GM21447 (cell line): ENCODE measurements around the gene GRAP2.
A peak's percentile ranks its signal among the peaks of the same experiment; 100 is the strongest.
"Not testable (repeated sequence)": the region's sequence is repeated elsewhere in the genome, so short reads cannot be mapped to it uniquely, and the experiment has no call there.

ENCODE experiments used
- ATAC-seq: cut with Tn5 transposase; IDR thresholded peaks from one replicate; pipeline ENCODE4 v1.9.1; 2021; ENCODE audit not compliant: unreplicated experiment

GRAP2 gene

DNA sequence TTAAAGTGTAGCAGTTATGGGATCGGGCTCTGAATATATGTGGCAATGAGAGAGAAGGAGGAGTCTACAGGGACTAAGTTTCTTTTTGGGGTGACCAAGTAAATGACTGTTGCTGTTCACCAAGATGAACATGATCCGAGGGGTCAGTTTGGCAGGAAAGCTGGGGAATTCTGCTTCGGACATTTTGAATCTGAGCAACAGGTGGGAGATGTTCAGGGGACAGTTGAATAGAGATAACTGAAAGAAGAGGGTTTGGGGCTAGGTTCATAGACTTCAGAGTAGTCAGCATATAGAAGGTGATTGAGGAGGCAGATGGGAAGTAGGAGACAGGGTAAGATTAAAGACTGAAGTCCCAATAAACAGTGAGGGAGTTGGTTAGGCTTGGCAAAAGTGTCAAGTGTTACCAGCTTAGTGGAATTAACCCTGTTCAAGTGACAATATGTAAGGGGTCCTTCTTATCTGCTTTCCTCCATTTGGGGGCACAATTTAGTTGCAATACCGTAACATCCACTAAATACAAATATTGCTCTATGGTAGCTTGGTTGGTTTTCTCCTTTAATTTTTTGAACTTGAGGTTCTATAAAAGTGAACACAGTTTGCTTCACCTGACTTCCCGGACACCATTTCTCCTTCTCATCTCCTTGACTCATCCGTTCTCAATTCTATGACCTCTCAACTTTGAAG, 4.4 kb upstream of the GRAP2 start:
- no peak for ATAC-seq

GRCh38 chr22:39897841-39898240, 3.0 kb upstream of the GRAP2 start:
- ATAC-seq = no peak

- peak; percentile 76 for ATAC-seq
Observed at GRCh38 chr22:39898997-39899396, 1.9 kb upstream of the GRAP2 start.

DNA sequence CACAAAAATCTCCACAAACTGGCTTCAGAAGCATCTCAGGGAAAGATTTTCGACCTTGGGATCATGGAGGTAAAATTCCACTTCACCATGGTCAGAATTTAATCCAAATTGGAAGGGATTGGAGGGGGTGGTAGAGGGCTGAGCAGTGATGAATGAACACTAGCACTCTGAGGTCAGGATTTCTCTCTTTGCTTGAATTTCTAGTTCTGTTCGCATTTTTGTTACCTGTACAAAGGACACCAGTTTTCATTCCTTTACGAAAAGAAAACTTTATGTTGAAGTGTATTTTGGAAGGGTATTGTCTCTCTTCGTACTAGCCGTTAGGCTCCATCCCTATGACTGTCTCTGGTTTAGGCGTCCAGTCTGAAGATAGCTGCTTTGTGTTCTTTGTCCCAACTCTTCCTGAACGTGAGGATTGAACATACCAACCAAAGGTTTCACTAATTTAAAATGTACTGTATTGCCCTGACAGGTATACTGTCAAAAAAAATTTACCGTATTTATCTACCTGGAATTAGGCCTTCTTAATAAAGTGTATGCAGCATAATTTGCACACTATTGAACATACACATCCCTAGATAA, 772 bp downstream of the GRAP2 start:
- ATAC-seq = no peak

DNA sequence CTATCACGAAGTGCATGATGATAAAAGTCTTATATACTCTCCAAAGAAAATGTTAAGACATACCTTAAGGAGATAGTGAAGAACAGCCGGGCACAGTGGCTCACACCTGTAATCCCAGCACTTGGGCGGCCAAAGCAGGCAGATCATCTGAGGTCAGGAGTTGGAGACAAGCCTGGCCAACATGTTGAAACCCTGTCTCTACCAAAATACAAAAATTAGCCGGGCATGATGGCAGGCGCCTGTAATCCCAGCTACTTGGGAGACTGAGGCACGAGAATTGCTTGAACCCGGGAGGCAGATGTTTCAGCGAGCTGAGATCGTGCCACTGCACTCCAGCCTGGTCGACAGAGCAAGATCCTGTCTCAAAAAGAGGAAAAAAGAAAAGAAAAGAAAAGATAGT, 3.1 kb downstream of the GRAP2 start:
- not testable (repeated sequence) for ATAC-seq

DNA sequence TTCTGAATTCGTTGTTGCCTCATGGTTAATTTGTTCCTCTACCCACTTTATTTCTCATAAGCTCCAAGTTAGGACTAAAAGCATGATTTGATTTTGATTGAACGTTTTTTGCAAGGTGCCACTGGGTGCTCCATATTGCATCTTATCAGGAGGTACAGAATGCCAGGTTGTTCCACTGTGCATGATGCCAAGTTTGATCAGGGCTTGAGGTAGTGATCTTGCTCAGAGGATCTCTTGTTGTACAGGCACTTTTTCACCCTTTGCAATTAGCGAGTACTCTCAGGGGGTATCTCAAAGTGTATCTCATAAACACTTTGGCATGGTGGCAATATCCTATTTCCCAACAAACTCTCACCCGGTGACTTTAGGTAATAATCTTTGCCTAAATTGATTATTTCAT, 4.0 kb downstream of the GRAP2 start:
- no peak for ATAC-seq

DNA sequence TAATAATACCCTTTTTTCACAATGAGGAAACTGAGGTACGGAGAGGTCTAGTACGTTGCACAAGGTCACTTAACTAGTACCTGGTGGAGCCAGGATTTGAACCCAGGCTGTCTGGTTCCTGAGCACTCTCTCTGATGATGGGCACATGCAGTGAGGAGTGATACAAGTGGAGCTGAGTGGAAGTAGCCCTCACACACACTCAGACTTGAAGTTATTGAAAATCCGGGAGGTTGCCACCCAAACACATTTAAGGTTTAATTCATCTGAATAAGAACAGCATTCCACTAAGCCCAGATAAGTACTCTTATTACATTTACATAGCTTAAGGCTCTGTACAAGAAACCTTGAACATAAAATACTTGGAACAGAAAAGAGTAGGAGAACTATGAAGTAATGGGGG, 4.8 kb downstream of the GRAP2 start:
- ATAC-seq = no peak

GRCh38 chr22:39906207-39906606, 5.3 kb downstream of the GRAP2 start:
- no peak for ATAC-seq

DNA sequence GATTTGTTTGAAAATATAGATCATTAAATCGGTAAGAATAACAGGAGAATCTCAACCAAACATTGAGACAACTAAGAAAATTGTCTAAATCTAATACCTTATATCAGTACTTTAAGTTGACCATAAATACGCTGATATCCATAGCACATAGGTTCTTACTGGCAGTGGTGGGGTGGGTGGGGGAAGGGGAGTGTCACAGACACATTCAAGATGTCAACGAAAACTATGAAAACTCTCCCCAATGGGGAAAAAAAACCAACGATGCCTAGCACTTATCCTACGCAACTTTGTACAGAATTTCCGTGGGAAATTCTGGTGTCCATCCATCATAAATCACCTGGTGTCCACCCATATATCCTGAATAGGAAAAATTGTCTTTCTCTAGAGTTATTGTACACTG, 6.2 kb downstream of the GRAP2 start:
- ATAC-seq = no peak

- ATAC-seq = no peak
Observed at GRCh38 chr22:39907605-39908097, 6.8 kb downstream of the GRAP2 start.

DNA sequence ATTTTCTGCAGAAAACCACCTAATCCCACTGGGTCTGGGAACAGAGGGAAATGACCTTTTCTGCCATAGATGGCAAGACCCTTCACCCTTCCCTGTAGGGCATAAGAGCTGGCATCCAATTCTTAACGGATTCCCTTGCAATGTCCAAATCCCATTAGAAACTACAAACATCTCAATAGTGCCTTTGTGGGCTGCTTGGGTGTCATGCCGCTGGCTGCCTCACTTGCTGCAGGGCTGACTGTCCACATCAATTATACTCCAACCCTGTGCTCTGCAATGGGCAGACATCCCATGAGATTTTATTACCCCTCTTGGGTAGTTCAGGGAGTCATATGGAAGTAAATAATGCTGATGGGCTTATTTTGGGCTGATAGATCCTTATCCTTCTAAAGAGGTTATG, 7.3 kb downstream of the GRAP2 start:
- ATAC-seq = no peak

DNA sequence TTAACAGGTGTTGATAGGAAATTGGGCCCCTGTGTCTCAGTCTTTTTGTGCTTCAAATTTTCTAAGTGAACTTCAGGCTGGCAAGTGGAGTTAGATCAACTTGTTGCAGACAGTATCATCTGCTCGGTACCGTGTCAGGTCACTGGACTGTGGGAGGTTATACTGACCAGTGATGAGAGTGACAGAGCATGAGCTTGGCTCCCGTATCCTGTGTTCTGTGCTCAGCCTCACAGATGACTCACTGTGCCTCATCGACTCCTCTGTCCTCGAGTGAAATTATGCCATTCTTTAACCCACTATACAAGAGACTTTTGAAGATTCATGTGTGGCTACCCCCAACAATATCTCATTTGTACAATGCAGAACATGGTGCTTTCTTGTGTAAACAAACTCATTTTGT, 7.9 kb downstream of the GRAP2 start:
- no peak for ATAC-seq

GRCh38 chr22:39910876-39911613, 10.2 kb downstream of the GRAP2 start:
- ATAC-seq = no peak

- ATAC-seq = no peak
Observed at GRCh38 chr22:39913321-39913720, 12.4 kb downstream of the GRAP2 start.

DNA sequence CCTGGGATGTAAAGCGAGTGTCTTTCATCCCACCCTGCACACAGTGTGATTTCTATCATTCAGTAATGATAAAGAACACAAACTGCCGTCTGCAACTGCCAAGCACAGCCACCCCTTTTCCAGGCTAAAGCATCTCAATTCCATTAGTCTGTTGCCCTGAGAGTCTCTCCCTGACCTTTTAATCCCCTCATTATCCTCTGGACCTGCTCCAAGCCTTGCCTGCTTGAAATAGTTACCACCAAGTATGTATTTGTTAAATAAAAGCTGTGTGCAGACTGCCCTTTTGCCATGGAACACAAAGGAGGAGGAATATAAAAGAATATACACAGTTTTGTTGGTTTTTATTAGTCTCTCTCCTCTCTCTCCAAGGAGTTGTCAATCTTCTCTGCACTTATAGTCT, 13.0 kb downstream of the GRAP2 start:
- no peak for ATAC-seq

GRCh38 chr22:39914584-39914983, 13.7 kb downstream of the GRAP2 start:
- ATAC-seq = no peak

DNA sequence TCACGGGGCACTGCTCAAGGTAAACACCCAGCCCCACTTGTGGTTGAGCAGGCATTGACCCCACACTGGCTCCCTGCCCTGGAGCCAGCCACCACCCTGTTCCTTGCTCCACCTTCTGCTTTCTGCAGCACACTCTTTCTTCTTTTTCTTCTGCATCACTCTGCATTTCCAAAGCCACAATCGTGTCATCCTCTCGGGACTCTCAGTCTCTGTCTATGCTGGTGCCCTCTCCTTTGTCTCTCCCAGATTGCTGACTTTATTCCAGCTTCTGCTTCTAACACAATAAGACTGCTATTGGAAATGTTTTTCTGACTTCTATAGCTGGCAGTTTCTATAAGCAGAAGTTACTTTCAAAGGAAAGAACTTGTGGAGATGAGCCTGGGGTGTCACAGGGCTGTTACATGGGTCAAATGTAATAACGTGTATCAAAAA, 14.4 kb downstream of the GRAP2 start:
- no peak for ATAC-seq

- ATAC-seq = no peak
Observed at GRCh38 chr22:39916496-39916895, 15.6 kb downstream of the GRAP2 start.

GRCh38 chr22:39917197-39917643, 16.3 kb downstream of the GRAP2 start:
- ATAC-seq = no peak

DNA sequence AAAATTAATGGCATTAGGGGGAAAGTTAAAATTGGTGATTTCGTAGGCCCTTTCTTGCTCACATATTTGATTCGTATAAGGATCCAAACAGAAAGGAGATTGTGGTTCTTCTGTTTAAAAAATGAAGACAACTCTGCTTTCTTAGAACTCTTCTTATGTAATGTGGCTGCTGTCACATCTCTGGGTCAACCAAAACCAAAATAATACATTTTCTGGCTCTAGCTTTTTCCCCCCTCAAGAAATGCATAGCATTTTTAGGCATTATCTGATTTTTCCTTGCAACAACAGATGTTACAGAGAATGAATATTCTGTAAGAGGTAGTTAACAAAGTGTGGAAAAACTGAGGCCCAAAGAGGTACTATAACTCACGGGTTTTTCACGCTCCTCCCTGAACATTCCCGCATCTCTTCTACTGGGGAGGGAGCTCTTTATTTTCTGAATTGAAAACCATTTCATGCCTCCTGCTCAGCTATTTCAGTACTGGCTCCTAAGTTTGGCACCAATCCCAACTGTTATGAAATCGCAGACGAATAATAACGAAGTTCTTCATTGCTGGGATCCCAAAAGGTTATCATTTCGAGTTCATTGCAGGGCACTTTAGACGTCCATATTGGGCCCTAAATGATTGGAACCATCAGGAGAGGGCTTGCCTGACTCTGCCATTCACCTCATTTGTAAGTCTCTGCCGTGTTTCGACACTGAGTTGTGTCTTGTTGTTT, 17.1 kb downstream of the GRAP2 start:
- ATAC-seq = no peak

GRCh38 chr22:39920134-39920743, 19.4 kb downstream of the GRAP2 start:
- ATAC-seq = no peak
